Testis (tissue), 2 donors: ENCODE measurements around the gene LIPE.

ENCODE experiments used
- POLR2A ChIP-seq: fragments of 450-650 bp; IDR thresholded peaks from one replicate; pipeline ENCODE4 v1.6.1; 2017; ENCODE audit warnings: antibody characterized with exemption, mild to moderate bottlenecking, moderate library complexity
- TF ChIP-seq, protein P1 (sequence below), 3 experiments: fragments of 450-650 bp in 2 of 3; fragments of 200-600 bp in 1 of 3; sonication (generic) in 1 of 3; IDR thresholded peaks; one replicate each; pipeline ENCODE4 v1.5.1; 2016 to 2019; ENCODE audit warnings: antibody characterized with exemption in 3 of 3, mild to moderate bottlenecking in 2 of 3, moderate library complexity in 1 of 3

DNA sequence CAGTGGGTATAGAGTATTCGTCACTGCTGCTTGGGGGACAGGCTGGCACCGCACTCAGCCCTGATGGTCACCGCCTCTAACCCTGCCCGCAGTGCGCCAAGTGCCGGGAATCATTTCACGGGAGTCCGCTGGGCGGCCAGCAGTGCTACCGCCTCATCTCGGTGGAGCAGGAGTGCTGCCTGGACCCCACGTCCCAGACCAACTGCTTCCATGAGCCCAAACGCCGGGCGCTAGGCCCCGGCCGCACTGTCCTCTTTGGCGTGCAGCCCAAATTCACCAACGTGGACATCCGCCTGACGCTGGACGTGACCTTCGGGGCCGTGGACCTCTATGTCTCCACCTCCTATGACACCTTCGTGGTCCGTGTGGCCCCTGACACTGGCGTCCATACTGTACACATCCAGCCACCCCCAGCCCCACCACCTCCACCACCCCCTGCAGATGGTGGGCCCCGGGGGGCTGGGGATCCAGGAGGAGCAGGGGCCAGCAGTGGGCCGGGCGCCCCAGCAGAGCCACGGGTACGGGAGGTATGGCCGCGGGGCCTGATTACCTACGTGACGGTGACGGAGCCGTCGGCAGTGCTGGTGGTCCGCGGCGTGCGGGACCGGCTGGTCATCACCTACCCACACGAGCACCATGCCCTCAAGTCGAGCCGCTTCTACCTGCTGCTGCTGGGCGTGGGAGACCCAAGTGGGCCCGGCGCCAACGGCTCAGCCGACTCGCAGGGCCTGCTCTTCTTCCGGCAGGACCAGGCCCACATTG is 51.6 kb downstream of the LIPE start:
- TF ChIP-seq, protein P1, sequence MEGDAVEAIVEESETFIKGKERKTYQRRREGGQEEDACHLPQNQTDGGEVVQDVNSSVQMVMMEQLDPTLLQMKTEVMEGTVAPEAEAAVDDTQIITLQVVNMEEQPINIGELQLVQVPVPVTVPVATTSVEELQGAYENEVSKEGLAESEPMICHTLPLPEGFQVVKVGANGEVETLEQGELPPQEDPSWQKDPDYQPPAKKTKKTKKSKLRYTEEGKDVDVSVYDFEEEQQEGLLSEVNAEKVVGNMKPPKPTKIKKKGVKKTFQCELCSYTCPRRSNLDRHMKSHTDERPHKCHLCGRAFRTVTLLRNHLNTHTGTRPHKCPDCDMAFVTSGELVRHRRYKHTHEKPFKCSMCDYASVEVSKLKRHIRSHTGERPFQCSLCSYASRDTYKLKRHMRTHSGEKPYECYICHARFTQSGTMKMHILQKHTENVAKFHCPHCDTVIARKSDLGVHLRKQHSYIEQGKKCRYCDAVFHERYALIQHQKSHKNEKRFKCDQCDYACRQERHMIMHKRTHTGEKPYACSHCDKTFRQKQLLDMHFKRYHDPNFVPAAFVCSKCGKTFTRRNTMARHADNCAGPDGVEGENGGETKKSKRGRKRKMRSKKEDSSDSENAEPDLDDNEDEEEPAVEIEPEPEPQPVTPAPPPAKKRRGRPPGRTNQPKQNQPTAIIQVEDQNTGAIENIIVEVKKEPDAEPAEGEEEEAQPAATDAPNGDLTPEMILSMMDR (IDR thresholded peaks at IDR 0.05), result no peak
- TF ChIP-seq POLR2A, result no peak
